Regular cardiac myocyte (primary cell): Measurements from ENCODE around the gene ZNF143. TPM values are rescaled to one million over a fixed set of nuclear protein-coding genes. Genes with fewer than 3 reads are reported as not detected.

ENCODE experiments used
- total RNA-seq: library from RNA; depleted of rRNA; stranded (reverse); fragments of >200 nt; gene quantifications from 2 replicates; pipeline ENCODE4 v1.2.3, GENCODE V29; 2014

ZNF143 gene
- total RNA-seq, result 36.4 and 38.5 TPM in 2 replicates

GRCh38 chr11:9460322-9461062 is at the start of gene ZNF143:
Gene ZNF143, plus strand, starts transcription at chr11:9461012. Its CDS starts 10,297 bp downstream, at chr11:9471309.

GRCh38 chr11:9573052-9573774 is 112.4 kb downstream of the ZNF143 start, which contains the start of gene WEE1:
Gene WEE1, plus strand, starts transcription at chr11:9573670. Its CDS starts 264 bp downstream, at chr11:9573934.

Other genes with a start within 250 kb of the ZNF143 start
- gene DENND5A, start 195.7 kb upstream of the ZNF143 start, total RNA-seq, result 191 and 255 TPM in 2 replicates
- gene TMEM41B, start 146.4 kb upstream of the ZNF143 start, total RNA-seq, result 71.9 and 73.8 TPM in 2 replicates
- gene IPO7, start 76.4 kb upstream of the ZNF143 start, total RNA-seq, result 107 and 119 TPM in 2 replicates
- 34.1 and 63.7 TPM in 2 replicates for gene WEE1, start 112.7 kb downstream of the ZNF143 start, total RNA-seq
- 46.8 and 55.6 TPM in 2 replicates for gene SWAP70, start 203.1 kb downstream of the ZNF143 start, total RNA-seq